Suppressor macrophage (primary cell): ENCODE results near the gene RAB12.
A peak's percentile ranks its signal among the peaks of the same experiment; 100 is the strongest.
"Not testable (repeated sequence)": the region's sequence is repeated elsewhere in the genome, so short reads cannot be mapped to it uniquely, and the experiment has no call there.

Experiments used
- DNase-seq, 4 experiments: peaks; one replicate each; pipeline ENCODE4 v3.0.0-alpha.2; 2020 to 2022

Gene RAB12

DNA sequence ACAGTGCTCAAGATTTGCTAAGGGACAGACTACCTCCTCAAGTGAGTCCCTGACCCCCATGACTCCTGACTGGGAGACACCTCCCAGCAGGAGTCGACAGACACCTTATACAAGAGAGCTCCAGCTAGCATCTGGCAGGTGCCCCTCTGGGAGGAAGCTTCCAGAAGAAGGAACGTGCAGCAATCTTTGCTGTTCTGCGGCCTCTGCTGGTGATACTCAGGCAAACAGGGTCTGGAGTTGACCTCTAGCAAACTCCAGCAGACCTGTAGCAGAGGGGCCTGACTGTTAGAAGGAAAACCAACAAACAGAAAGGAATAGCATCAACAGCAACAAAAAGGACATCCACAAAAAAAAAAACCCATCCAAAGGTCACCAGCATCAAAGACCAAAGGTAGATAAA, 38.1 kb downstream of the RAB12 start:
- not testable (repeated sequence) for DNase-seq

DNA sequence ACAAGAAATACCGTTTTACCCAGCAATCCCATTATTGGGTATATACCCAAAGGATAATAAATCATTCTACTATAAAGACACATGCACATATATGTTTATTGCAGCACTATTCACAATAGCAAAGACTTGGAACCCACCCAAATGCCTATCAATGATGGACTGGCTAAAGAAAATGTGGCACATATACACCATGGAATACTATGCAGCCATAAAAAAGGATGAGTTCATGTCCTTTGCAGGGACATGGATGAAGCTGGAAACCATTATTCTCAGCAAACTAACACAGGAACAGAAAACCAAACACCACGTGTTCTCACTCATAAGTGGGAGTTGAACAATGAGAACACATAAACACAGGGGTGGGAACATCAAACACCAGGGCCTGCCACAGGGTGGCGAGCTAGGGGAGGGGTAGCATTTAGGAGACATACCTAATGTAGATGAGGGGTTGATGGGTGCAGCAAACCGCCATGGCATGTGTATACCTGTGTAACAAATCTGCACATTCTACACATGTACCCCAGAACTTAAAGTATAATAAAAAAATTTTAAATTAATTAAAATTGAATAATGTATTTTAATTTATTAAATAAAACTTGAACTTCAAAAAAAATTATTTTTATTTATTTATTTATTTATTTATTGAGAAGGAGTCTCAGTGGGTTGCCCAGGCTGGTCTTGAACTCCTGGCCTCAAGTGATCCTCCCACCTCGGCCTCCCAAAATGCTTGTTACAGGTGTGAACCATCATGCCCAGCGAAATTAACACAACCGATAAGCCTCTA, 42.4 kb downstream of the RAB12 start:
- DNase-seq: not testable (repeated sequence)

DNA sequence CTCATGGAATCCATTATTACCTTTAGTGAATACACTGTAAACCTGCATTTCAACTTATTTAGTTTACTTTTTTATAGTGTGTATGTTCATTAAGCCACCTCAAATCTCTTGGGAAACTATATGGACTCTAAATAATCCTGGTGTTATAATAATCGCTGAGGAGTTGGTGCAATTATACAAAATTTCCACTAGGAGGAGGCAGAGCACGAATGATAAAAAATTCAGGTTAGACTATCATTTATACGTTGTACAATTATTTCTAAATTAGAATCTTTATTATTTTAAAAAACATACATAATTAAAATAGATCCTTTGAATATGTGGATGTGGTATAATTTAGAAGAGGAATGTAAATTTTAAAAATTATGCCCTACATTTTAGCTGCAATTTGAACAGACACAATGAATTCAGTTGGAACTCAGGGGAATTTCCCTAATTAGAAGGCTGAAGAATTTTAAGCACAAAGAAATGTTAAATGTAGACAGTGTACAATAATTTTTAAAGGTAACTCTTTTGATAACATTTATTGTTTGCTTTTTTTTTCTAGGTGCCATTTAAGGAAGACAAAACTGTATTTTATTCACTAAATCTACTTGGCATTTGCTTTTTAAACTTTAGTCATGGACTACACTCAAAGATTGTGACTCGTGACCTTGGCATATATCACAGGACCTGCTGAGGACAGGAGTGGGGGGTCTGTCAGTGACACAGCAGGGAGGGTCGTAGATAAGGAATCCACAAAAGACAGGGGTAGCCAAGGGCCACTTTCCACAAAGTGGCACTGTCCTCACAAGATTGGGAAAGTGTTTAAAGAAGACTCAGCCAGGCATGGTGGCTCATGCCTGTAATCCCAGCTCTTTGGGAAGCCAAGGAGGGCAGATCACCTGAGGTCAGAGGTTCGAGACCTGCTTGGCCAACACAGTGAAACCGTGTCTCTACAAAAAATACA, 45.5 kb downstream of the RAB12 start:
- DNase-seq: peak in 3 of 4 experiments; percentile 14 to 62 (median 31)

DNA sequence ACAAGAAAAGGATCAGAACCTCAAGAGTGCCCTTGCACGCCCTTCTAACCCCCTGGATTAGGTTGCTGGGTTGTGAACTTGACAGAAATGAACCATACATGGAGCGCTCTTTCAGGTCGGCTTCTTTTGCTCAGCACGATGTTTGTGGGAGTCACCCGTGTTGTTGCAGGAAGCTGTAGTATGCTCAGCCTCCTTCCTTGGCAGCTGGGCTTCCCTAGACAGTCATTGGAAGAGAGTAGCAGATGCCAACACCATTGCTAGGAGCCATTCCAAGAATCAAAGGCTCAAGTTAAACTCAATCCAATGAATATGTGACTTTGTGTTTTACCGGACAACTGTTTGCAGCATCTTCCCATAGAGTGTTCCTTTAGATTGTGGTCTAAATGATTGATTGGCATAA, 47.0 kb downstream of the RAB12 start:
- no peak for DNase-seq

DNA sequence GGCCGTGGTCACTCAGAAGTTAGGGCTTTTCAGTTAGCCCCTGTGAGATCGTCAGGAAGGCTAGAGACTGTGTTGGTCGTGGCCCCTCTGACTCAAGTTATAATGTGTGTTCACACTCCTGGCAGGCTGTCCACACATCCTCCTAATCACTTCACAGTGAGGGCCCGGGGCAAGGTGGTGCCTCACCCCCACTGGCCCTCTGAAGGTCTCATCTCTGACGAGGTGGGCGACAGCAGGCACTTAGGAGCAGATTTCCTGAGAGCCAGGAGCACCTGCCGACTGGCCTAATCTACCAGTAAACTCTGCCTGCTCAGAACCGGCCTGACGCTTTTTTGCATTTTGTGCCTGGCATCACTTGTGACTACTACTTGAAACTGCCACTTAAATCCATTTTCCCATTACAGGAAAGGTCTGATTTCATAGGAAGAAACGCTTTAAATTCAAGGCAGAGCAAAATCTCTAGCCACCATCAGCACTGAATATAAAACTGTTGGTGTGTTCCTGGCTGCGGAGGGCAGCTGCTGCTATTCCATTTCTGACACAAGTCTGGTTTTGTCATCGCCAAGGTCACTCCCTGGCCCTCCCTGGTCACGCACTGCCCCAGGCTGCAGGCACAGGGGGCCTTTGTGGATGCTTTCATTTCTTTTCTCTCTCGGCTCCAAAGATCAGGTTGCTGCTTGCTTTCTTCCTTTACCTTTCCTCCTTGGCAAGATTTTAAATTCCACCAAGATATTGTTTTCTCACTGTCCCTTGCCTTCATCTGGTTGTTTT, 48.0 kb downstream of the RAB12 start:
- no peak for DNase-seq

DNA sequence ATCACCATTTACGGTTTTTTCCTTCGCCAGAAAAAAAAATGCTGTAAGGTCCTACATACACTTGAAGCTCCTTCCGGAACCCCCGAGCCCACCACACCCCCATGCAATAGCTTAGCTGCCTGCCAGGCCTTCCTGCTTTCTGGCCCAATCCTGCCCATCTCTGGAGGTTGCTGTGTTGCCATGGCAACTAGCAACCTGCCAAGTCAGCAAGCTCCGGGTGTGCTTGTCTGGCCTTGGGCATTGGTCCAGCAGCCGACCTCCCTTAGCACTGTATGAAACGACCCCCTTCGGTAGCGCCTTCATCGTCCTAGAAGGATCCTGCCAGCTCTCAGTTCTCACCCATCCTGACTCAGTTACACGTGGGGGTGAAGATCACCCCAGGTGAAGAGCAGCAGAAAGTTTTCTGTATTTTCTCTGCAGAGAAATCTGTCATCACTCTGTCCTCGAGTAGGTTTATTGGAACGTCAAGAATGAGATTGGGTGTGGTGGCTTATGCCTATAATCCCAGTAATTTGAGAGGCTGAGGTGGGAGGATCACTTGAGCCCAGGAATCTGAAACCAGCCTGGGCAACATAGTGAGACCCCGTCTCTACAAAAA, 48.7 kb downstream of the RAB12 start:
- DNase-seq: no peak

DNA sequence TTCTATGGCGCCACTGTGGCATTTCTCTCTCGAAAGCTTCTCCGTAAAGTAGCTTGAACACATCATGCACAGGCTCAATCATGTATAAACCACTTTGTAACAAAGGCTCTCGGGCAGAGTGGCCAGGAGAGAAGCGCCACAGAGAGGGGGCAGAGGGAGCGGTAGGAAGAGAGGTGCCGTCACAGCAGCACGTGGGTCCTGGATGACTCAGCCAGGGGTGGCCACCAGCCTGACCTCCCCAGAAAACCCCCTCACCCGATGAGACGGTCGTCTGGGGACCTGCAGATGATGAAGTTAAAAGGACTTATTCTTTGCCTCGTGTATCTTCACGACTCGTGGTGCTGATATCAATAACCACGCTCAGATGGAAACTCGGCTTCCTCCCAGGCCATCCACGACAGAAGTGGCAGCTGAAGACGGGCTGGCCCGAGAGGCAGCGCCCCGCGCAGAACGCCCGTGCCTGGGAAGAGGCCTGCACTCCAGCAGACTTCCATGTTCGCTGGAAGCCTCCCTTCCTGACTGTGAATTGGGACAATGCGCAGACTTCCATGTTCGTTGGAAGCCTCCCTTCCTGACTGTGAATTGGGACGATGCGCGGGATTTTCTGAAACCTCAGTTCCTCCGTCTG, 49.7 kb downstream of the RAB12 start:
- no peak for DNase-seq

DNA sequence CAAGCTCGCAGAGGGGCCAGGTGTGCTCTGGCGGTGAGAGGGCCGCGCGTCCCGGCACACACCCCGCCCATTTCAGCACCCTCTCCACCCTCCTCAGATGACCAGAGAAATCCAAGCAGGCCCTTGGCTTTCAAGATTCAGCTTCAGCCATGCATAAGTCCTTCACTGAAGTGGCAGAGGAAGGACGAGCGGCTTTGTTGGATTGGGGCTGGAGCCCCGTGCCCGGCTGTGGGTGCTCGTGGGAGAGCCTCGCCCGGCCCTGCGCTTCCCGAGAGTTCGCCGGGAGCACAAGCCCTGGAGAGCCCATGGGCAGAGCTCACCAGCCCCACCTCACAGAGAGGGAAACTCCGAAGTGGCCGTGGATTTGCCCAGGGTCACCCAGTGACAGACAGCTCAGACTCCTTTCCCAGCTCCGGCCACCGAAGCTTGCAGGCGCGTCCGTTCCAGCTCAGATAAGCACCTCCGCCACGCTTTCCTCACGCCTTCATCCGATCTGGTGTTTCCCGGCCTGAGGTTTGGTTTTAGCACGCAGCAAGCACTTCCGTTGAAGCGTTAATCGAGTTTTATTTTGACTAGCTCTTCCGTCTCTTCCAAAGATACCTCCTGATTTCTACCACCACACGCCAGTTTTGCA, 50.5 kb downstream of the RAB12 start:
- DNase-seq: no peak

DNA sequence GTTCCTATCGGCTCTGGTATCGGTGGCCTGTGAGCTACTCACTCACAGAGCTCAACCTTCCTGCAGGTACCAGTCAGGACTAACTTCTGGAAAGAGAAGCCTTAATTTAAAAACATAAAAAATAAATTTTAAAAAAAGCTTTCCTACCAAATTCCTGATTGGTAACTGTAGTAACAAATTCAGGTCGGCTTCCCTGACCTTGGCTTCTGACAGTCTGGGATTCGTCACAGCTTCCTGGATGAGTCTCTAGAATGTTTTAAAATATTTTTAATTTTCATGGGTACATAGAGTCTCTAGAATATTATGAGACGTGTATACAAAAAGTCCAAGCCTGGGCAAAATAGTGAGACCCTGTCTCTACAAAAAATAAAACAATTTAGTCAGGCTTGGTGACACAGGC, 51.1 kb downstream of the RAB12 start:
- DNase-seq: no peak

DNA sequence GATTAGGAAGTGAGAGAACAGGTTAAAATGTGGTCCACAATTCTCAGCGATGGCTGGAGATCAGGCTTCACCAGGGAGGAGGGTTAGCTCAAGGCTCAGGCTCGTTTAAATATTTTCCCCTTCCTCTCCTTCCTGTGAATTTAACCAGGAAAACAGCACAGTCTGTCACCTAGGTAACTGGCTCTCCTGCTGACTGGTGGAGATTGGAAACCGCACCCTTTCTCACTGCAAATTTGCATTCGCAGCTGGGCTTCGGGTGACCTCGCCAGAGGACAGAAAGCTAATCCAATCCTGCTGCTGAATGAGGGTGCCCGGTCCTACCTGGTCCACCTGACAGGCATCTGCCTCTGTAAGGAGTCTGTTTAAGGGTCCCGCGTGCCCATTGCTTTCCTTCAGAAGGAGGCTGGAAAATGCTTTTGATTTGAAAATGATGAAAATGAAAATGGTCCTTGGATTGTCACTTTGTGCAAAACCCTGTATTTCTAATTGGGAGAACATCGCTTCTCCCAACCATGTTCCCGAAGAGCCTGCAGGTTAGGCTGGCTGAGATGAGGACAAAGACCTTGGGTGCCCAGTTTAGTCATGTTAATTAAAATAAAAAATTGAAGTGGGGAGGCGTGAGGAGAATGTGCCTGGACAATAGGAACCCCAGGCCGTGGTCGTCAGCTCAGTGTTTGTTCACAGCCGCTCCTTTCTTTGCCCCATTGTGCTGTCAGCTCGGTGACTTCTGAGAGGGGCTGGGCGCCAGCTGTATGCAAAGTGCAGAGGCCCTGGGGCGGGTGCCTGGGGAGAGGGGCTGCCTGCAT, 52.7 kb downstream of the RAB12 start:
- no peak for DNase-seq

DNA sequence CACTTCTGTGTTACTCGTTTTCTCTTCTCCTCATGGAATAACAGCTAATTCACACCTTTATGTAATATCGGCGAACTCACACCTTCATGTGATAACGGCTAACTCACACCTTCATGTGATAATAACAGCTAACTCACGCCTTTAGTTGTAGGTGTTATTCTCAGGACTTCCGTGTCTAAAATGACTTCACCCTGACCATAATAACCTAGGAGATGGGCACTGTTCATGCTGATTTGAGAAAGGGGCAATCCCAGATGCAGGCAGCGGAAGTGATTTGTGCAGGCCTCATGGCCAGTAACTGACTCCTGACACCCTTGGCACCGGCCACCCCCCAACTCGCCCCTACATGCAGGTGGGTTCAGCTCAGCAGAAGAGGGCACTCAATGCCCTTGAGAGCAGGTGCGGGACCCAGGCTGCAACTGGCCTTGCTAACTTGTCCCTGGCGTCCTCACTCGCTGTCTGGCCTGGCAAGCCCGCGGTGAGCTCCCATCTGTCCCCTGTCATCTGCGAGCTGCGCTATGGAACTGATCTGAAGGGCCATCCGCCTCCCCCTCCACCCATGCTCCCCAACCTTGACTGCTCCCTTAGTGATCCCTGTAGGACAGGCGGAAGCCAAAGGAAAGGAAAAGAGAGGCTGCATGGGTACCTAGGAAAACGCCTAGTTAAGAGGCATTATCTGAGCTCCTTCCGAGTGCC, 53.5 kb downstream of the RAB12 start:
- no peak for DNase-seq

DNA sequence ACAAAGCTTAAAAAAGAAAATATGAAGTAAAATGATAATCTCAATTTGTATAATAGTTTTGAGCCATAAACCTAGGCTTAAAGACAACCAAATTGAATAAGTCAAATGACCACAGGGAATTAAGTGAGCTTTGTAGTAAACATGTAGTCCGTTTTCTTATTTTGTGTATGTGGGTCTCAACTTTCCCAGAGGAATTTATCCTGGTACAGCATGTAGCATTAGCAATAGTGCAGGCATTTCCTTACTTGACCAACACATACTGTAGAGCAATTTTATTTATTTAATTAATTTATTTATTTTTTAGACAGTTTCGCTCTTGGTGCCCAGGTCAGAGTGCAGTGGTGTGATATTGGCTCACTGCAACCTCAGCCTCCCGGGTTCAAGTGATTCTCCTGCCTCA, 58.6 kb downstream of the RAB12 start:
- DNase-seq: no peak

DNA sequence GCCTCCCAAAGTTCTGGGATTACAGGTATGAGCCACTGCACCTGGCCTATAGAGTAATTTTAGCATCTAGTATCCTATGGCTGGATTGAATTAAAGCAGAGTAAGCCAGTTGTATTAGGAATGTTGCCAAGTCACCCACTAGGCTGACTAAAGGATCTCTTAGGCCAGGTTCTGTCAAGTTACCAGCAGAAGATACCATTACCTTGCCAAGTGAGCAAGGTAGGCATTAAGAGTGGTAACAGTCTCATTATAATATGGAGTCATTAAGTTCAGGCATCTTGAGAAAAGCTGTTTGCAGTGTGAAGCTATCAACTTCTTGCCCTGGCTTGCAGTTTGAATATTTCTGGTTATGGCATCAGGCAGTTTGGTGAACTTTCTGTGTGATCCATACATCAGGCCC, 59.1 kb downstream of the RAB12 start:
- no peak for DNase-seq

DNA sequence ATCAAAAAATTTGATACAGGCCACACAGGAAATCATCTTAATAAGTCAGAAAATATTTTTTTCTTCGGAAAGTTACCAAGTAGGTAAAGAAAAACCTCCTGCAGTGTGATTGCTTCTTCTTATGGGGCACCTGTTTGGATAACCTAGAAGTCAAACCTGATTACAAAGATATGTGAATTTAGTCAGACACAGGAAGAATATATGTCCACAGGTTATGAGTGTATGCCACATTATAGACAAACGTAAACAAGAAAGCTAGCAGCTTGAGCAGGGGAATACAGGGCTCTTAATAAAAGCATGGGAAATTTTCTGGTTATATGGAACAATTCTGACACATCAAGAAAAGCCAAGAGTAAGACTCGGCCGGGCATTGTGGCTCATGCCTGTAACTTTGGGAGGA, 60.3 kb downstream of the RAB12 start:
- DNase-seq: no peak

DNA sequence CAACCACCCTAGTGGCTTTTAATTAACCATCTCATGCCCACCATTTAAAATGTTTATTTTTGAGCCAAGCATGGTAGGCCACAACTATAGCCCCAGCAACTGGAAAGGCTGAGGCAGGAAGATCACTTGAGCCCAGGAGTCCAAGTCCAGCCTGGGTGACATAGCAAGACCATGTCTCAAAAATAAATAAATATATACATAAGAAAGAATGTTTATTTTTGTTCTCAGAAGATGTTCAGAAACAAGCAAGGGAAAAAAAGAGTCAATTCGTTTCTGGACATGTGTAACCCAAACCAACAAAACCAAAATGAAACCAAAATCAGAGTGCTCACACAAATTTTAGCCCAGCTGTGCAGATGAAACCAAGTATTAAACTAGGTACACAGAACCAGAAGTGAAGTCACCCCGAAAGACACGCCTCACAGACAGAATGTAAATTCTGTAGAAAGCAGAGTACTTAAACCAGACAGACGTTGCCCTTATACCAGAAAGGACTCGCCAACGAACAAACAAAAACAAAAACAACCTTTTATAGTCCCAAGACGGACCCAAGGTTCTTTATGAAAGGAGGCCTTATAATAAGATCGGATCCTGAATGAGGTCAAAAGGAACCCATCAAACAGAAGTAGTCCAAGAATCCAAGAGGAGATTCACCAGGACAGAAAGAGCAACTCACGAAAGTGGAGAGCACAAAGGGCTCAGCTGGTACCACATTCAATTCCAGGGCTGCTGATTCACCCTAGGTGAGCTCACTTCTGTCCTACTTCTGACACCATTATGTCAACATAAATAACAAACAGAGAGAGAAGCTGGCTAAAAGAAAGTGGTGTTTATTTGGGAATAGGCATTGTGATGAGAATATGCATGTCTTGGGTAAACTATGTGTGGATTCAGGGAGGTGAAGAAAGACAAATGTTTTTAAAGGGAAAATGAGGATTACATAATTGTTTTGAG, 64.3 kb downstream of the RAB12 start:
- DNase-seq: no peak

DNA sequence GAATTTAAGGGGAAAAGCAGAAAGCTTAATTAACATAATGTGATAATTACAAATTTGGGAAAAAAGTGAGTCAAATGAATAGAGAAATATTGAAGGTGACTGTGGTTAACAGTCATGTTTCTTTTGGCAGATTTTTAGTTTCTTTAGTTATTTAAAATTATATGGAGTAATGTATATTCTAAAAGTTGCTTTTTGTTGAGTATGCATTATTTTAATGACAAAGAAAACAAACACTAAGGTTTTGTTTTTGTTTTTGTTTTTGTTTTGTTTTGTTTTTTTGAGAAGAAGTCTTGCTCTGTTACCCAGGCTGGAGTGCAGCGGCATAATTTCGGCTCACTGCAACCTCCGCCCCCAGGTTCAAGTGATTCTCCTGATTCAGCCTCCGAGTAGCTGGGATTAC, 65.8 kb downstream of the RAB12 start:
- DNase-seq: no peak

DNA sequence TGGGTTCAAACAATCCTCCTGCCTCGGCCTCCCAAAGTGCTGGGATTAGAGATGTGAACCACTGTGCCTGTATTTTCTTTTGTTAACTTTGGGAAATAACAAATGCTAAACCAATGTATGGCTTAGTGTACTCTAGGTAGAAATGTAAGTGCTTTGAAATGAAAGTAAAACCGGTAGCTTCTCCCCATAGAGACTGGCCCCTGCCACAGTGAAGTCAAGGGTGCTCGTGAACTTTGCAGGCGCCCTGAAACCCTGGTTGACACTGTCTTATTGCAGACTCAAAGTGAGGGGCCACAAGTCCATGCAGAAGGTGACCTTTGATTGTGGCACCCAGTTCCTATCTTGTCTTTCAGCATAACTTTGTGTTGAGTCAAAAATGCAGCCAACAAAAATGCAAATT, 72.0 kb downstream of the RAB12 start:
- no peak for DNase-seq

DNA sequence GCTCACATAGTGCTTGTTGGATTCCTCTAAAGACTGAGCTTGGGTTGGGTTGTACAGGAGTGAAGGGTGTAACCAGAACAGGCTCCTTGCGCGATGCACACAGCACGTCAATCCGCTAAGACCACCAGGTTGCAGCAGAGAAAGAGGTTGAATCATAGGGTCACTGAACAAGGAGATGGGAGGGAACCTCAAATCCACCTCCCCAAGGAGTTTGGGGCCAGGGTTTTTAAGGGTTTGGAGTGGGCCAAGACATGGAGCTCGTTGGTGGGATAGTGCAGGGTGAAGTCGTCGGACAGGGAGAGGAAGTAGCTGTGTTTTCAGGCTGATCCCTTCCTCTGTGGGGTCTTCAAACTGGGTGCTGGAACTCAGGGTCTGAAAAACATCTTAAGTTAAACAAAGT, 75.3 kb downstream of the RAB12 start:
- DNase-seq: no peak
